Measurements from ENCODE around the gene ARHGAP25. TPM values are rescaled to one million over a fixed set of nuclear protein-coding genes. Genes with fewer than 3 reads are reported as not detected.

Gene ARHGAP25
- total RNA-seq, 1 donor from 2014 or later, result 1.1 TPM

DNA sequence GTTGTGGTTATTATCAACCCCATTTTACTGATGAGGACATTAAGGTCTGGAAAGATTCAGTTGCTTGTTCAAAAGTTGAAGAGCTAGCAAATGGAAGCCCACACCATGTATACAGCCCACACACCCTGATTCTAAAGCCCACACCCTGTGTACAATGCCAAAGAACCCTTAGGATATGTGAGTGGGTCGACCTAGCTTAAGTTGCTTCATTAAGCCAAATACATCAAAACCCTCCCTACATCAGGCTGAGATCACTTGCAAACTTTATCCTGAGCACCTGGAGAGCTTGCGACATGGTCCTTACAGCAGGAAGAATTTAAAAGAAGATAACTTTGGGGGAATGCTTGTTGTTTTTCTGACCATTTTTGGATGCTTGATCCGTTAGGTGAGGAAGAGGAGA lies 435 bp upstream of the ARHGAP25 start:
- TF ChIP-seq, protein P1, sequence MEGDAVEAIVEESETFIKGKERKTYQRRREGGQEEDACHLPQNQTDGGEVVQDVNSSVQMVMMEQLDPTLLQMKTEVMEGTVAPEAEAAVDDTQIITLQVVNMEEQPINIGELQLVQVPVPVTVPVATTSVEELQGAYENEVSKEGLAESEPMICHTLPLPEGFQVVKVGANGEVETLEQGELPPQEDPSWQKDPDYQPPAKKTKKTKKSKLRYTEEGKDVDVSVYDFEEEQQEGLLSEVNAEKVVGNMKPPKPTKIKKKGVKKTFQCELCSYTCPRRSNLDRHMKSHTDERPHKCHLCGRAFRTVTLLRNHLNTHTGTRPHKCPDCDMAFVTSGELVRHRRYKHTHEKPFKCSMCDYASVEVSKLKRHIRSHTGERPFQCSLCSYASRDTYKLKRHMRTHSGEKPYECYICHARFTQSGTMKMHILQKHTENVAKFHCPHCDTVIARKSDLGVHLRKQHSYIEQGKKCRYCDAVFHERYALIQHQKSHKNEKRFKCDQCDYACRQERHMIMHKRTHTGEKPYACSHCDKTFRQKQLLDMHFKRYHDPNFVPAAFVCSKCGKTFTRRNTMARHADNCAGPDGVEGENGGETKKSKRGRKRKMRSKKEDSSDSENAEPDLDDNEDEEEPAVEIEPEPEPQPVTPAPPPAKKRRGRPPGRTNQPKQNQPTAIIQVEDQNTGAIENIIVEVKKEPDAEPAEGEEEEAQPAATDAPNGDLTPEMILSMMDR (conservative IDR thresholded peaks at IDR 0.05), result no peak
- no peaks in the 10 kb centered on the region for H3K9me3 Mint-ChIP-seq
- H3K4me1 Mint-ChIP-seq (ENCODE audit: unreplicated experiment), result peaks cover 20% of the 10 kb centered on the region
- H3K27me3 Mint-ChIP-seq, result peaks cover 5% of the 10 kb centered on the region
- H3K36me3 Mint-ChIP-seq, result no peaks in the 10 kb centered on the region
- DNase-seq (ENCODE audit: extremely low spot score, unreplicated experiment), result no peak
- no peak overlapping the region for H3K27ac Mint-ChIP-seq
- no peak overlapping the region for H3K4me3 Mint-ChIP-seq

DNA sequence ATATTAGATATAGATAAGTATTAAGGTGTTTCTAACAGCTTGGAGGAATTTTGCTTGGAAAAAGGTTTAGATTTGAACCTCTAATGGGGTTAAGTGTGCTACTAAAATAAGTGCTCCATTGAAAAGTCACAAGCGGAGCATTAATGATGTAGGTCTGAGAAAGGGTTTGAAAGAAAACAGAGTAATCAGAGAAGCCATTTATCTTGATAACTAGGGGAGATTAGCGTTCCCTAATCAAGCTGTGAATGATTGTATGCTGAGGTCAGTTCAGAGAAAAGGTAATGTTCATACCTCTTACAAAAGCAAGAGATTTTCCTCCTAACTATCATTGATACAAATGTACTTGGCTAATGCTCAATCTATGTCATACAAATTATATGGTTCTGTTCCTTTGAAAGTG lies 1.5 kb downstream of the ARHGAP25 start:
- no peaks in the 10 kb centered on the region for H3K9me3 Mint-ChIP-seq
- peaks cover 5% of the 10 kb centered on the region for H3K27me3 Mint-ChIP-seq
- H3K27ac Mint-ChIP-seq, result no peak overlapping the region
- no peak overlapping the region for H3K4me3 Mint-ChIP-seq
- H3K4me1 Mint-ChIP-seq (ENCODE audit: unreplicated experiment), result peaks cover 15% of the 10 kb centered on the region
- no peaks in the 10 kb centered on the region for H3K36me3 Mint-ChIP-seq
- TF ChIP-seq, protein P1 (conservative IDR thresholded peaks at IDR 0.05), result no peak
- DNase-seq (ENCODE audit: extremely low spot score, unreplicated experiment), result no peak

DNA sequence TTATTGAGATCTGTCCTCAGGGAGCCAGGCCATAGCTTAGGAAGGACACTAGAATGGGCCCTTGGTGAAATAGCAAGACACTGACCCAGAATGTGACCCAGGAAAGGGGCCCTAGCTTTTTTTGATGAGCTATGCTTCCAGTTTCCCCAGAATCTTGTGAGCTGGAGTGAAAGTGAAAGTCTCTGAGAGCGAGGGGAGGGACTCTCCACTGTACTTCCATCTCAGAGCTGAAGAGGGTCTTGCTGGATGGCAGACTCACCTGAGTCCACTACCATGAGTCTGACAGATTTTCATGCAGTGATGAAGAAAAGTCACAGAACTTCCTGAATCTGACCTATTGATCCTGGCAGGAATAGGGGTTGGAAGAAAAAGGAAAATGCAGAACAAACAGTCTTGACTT lies 3.1 kb downstream of the ARHGAP25 start:
- H3K27ac Mint-ChIP-seq, result no peak overlapping the region
- TF ChIP-seq, protein P1 (conservative IDR thresholded peaks at IDR 0.05), result no peak
- no peak for DNase-seq (ENCODE audit: extremely low spot score, unreplicated experiment)
- H3K4me1 Mint-ChIP-seq (ENCODE audit: unreplicated experiment), result peaks cover 7% of the 10 kb centered on the region
- no peaks in the 10 kb centered on the region for H3K9me3 Mint-ChIP-seq
- no peak overlapping the region for H3K4me3 Mint-ChIP-seq
- no peaks in the 10 kb centered on the region for H3K36me3 Mint-ChIP-seq
- no peaks in the 10 kb centered on the region for H3K27me3 Mint-ChIP-seq

DNA sequence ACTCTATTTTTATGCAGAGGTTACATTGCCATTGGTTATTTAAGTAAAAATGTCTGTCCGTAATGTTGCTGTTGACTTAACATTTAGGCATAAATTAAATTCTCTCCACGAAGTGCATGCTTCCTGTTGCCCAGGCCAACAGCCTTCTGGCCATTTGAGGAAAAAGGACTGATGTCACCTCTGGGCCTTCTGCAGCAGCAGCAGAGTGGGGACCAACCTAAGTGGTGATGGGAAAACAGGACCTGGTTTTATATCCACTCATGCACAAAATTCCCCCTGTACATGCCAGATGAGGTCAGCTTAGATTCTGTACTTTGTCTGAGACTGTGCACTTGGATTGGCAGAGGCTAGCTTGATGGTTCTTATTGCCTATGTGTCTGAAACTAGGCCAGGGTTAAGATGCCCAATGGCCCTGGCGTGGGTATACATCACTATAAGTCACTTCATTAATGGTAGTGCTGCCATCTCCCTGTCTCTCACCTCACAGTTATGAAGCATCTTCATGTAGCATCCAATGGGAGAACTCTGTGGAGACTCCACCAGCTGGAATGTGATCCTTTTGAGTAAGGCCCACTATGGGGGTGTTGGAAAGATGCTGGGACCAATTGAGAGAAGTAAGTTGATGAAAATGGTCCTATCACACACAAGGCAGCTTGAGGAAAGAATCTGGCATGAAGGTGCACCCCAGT lies 4.4 kb downstream of the ARHGAP25 start:
- TF ChIP-seq, protein P1 (conservative IDR thresholded peaks at IDR 0.05), result no peak
- Mint-ChIP-seq H3K4me1 (ENCODE audit: unreplicated experiment) (peaks cover 11% of the 10 kb centered on the region), H3K27ac (no peak overlapping the region), H3K36me3 (no peaks in the 10 kb centered on the region), H3K4me3 (no peak overlapping the region), H3K9me3 (no peaks in the 10 kb centered on the region), H3K27me3 (no peaks in the 10 kb centered on the region)
- no peak for DNase-seq (ENCODE audit: extremely low spot score, unreplicated experiment)

DNA sequence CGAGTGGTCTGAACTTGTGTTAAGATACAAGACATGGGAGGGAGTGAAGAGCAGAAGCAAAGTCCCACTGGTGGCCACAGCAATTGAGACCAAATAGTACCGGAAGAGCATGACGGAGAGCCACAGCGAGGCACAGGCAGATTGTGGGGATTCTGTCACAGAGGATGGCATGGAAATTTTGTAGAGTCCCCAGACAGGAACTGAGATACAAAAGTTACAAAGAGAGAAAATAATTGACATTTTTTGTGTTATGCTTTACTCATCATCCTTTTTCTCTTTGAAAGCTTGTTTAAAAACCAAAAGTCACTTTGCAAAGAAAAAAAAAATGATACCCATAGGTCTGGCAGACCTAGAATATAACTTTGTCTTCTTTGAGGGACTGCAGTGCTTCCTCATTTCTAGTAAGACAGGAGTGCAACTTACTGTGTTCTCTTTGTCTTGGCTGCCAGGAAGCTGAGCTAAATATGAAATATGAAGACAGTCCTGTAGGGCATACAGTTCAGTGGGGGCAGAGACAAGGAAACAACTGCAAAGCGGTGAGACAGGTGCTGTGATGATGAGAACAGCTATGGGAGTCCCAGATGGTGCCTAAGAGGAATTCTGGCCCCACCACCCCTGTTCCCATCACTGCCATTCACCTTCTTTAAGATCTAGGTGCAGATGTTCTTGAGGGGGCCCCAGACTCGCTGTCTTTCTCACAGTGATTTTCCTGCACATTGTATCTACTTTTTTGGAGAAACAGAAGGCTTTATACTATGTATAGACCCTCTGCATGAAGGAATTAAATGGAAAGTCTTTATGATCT lies 5.2 kb downstream of the ARHGAP25 start:
- Mint-ChIP-seq H3K27me3 (peaks cover 3% of the 10 kb centered on the region), H3K27ac (no peak overlapping the region), H3K9me3 (no peaks in the 10 kb centered on the region), H3K4me1 (ENCODE audit: unreplicated experiment) (peaks cover 15% of the 10 kb centered on the region), H3K4me3 (no peak overlapping the region), H3K36me3 (no peaks in the 10 kb centered on the region)
- TF ChIP-seq, protein P1 (conservative IDR thresholded peaks at IDR 0.05), result no peak
- DNase-seq (ENCODE audit: extremely low spot score, unreplicated experiment), result no peak
